HCT116 (cell line): ENCODE results near the gene SAPCD2. TPM values are rescaled to one million over a fixed set of nuclear protein-coding genes. Genes with fewer than 3 reads are reported as not detected.

Experiments
- ATAC-seq: fragments of 200-7000 bp; cut with Tn5 transposase; 2 replicates; pipeline ENCODE4 v1.9.1; 2020; ENCODE audit warnings: mild to moderate bottlenecking, moderate library complexity
- BruUV-seq: library from RNA; stranded (reverse); fragments of 400-500 nt; replicated peaks from 2 replicates; lab custom pipeline; 2021; lab: Mats Ljungman, UMichigan
- CTCF ChIA-PET: fragments of 300-600 bp; sonication (Branson Sonifier 250); formaldehyde crosslinking; loops from one replicate; lab custom pipeline; 2021; ENCODE audit warnings: antibody characterized with exemption; lab: Charles Lee
- POLR2A ChIA-PET: fragments of 300-600, 350-600 bp; sonication (Branson Sonifier 250); formaldehyde crosslinking; loops from one replicate; lab custom pipeline; 2021; ENCODE audit warnings: antibody characterized with exemption; lab: Charles Lee
- RAD21 ChIA-PET, 2 experiments: fragments of 300-600 bp; sonication (Branson Sonifier 250); formaldehyde crosslinking; loops; one replicate each; lab custom pipeline; 2023; ENCODE audit warnings: low total read pairs in 2 of 2; ENCODE audit not compliant: uncharacterized antibody in 2 of 2, unreplicated experiment in 2 of 2, low non-redundant PET in 1 of 2; lab: Charles Lee
- DNase-seq: peaks from one replicate; pipeline ENCODE4 v3.0.0-alpha.2; 2010; ENCODE audit warnings: low read depth, low spot score
- H2AFZ ChIP-seq: fragments of 200-600 bp; shearing (Covaris generic), sonication (generic); 2 replicates; pipeline ENCODE4 v1.6.1; 2017; ENCODE audit warnings: low read depth, mixed run types, mixed read lengths, antibody characterized with exemption, low read length; ENCODE audit not compliant: poor library complexity, severe bottlenecking
- H3K27ac ChIP-seq: 2 replicates; pipeline ENCODE4 v1.5.1; 2012; ENCODE audit warnings: low read depth, low read length
- H3K27me3 ChIP-seq: fragments of 200-600 bp; sonication (generic); 2 replicates; pipeline ENCODE4 v1.6.1; 2016; ENCODE audit warnings: mixed run types, low read length, mixed read lengths; ENCODE audit not compliant: insufficient read depth
- H3K36me3 ChIP-seq, 2 experiments: fragments of 200-500 bp in 1 of 2; fragments of 200-600 bp in 1 of 2; sonication (Bioruptor generic) in 1 of 2; sonication (generic) in 1 of 2; 2 replicates each; pipeline versions ENCODE4 v1.5.1 to v1.6.1; 2014 to 2016; ENCODE audit warnings: low read length in 2 of 2, inconsistent platforms in 1 of 2, mixed read lengths in 1 of 2, mixed run types in 1 of 2; ENCODE audit not compliant: insufficient read depth in 2 of 2, control insufficient read depth in 1 of 2
- H3K4me1 ChIP-seq, 2 experiments: fragments of 200-600 bp in 1 of 2; sonication (generic) in 1 of 2; 2 replicates each; pipeline versions ENCODE4 v1.5.1 to v1.6.1; 2012 to 2017; ENCODE audit warnings: low read length in 2 of 2, inconsistent platforms in 1 of 2, mild to moderate bottlenecking in 1 of 2, mixed read lengths in 1 of 2, mixed run types in 1 of 2, moderate library complexity in 1 of 2; ENCODE audit not compliant: insufficient read depth in 2 of 2, control insufficient read depth in 1 of 2
- H3K4me2 ChIP-seq: fragments of 200-600 bp; sonication (generic); 2 replicates; pipeline ENCODE4 v1.6.1; 2017; ENCODE audit warnings: mixed run types, low read length, mixed read lengths
- H3K4me3 ChIP-seq, 2 experiments: fragments of 200-600 bp in 1 of 2; sonication (generic) in 1 of 2; replicated peaks in 1 of 2; 2 replicates each; pipeline ENCODE4 v1.5.1; 2011 to 2016; ENCODE audit warnings: low read length in 2 of 2, control low read depth in 1 of 2, low read depth in 1 of 2, mild to moderate bottlenecking in 1 of 2, mixed read lengths in 1 of 2, mixed run types in 1 of 2
- H3K79me2 ChIP-seq: fragments of 200-600 bp; sonication (generic); 2 replicates; pipeline ENCODE4 v1.6.1; 2017; ENCODE audit warnings: mild to moderate bottlenecking, mixed run types, low read length, moderate library complexity, mixed read lengths; ENCODE audit not compliant: insufficient read depth
- H3K9ac ChIP-seq: fragments of 200-600 bp; sonication (generic); 2 replicates; pipeline ENCODE4 v1.6.1; 2016; ENCODE audit warnings: low read length, mixed read lengths
- H3K9me2 ChIP-seq: fragments of 200-600 bp; sonication (generic), shearing (Covaris generic); 2 replicates; pipeline ENCODE4 v1.6.1; 2017; ENCODE audit warnings: mixed run types, mild to moderate bottlenecking, moderate library complexity; ENCODE audit not compliant: insufficient read depth
- H3K9me3 ChIP-seq, 2 experiments: fragments of 200-500 bp in 1 of 2; fragments of 200-600 bp in 1 of 2; sonication (Bioruptor generic) in 1 of 2; sonication (generic) in 1 of 2; 2 replicates each; pipeline ENCODE4 v1.6.1; 2014 to 2017; ENCODE audit warnings: low read length in 2 of 2, mixed read lengths in 2 of 2, inconsistent platforms in 1 of 2, low read depth in 1 of 2, mild to moderate bottlenecking in 1 of 2, mixed run types in 1 of 2, moderate library complexity in 1 of 2; ENCODE audit not compliant: control insufficient read depth in 1 of 2, insufficient read depth in 1 of 2
- H4K20me1 ChIP-seq: fragments of 200-600 bp; sonication (generic), shearing (Covaris generic); 2 replicates; pipeline ENCODE4 v1.6.1; 2017; ENCODE audit warnings: mixed run types, mild to moderate bottlenecking, moderate library complexity; ENCODE audit not compliant: insufficient read depth
- CBX3 ChIP-seq: IDR thresholded peaks from 2 replicates; pipeline ENCODE4 v1.6.1; 2012; ENCODE audit warnings: low read depth
- EZH2phosphoT487 ChIP-seq: fragments of 200-600 bp; IDR thresholded peaks from 2 replicates; pipeline ENCODE4 v1.6.1; 2018; ENCODE audit warnings: antibody characterized with exemption, borderline replicate concordance
- POLR2AphosphoS5 ChIP-seq: IDR thresholded peaks from 2 replicates; pipeline ENCODE4 v1.6.1; 2011; ENCODE audit warnings: mild to moderate bottlenecking, low read depth, low read length, moderate library complexity
- RAD21 ChIP-seq: IDR thresholded peaks from 2 replicates; pipeline ENCODE4 v1.6.1; 2012; ENCODE audit warnings: low read depth, mild to moderate bottlenecking
- ZNF274 ChIP-seq: fragments of 200-500 bp; sonication (Bioruptor generic); IDR thresholded peaks from 2 replicates; pipeline ENCODE4 v1.6.1; 2014; ENCODE audit warnings: mild to moderate bottlenecking, low read depth, low read length, inconsistent platforms
- intact Hi-C: fragments of 100-400 bp; cut with micrococcal nuclease; formaldehyde crosslinking; loops from 2 replicates; pipeline ENCODE4 v1.10.0; 2022
- total RNA-seq: library from RNA; stranded (reverse); gene quantifications from one replicate; pipeline ENCODE4 v1.2.1, GENCODE V29; 2021; ENCODE audit not compliant: unreplicated experiment

The SAPCD2 gene
- total RNA-seq, 1 experiment from 2014 or later: 71.7 TPM

GRCh38 chr9:137048655-137049543 lies 21.5 kb downstream of the SAPCD2 start:
- no peak overlapping the region for H2AFZ ChIP-seq
- intact Hi-C loops: loop anchor here (5.0 kb wide), 1 partner anchor 178 kb away; the partner anchor contains the start of genes CYSRT1 and RNF224
- no peaks in the 10 kb centered on the region for H3K9me3 ChIP-seq
- no peaks in the 10 kb centered on the region for H3K27me3 ChIP-seq
- H3K27ac ChIP-seq: no peak overlapping the region
- no peak overlapping the region for H3K9ac ChIP-seq
- DNase-seq (no peak), ATAC-seq (no peak)
- no peaks in the 10 kb centered on the region for H3K36me3 ChIP-seq
- H4K20me1 ChIP-seq: no peaks in the 10 kb centered on the region
- no peak for TF ChIP-seq EZH2phosphoT487
- no peak for TF ChIP-seq ZNF274
- no peak for TF ChIP-seq RAD21
- TF ChIP-seq CBX3: no peak
- no peak for TF ChIP-seq POLR2AphosphoS5
- RAD21 ChIA-PET: interaction anchor here in 1 of 2 experiments (0.7 kb wide), 1 partner anchor 18 kb away, joined by 4 read pairs; no protein-coding TSS in a partner anchor
- H3K9me2 ChIP-seq: no peaks in the 10 kb centered on the region
- POLR2A ChIA-PET: no interaction called here
- peaks cover 17 to 33% of the 10 kb centered on the region in 2 experiments for H3K4me1 ChIP-seq
- H3K4me3 ChIP-seq: no peak overlapping the region
- no peak overlapping the region for H3K4me2 ChIP-seq
- peaks cover 16% of the 10 kb centered on the region; the same call in 1 of the 2 replicates for H3K79me2 ChIP-seq
- no TSS peak for BruUV-seq
- CTCF ChIA-PET: interaction anchor here (0.6 to 1.8 kb wide), 5 partner anchors 14 to 188 kb away, joined by 3 to 10 read pairs (median 5); no protein-coding TSS in a partner anchor
